Activated T-cell treated with anti-CD3 and anti-CD28 coated beads, Interleukin-2, amount 50 U/mL, for 72 hours (primary cell): ENCODE results near the gene LMBR1. TPM values are rescaled to one million over a fixed set of nuclear protein-coding genes. Genes with fewer than 3 reads are reported as not detected.
"Not testable (repeated sequence)": the region's sequence is repeated elsewhere in the genome, so short reads cannot be mapped to it uniquely, and the experiment has no call there.

Experiments used
- ATAC-seq, 2 donors: fragments of 150-1000 bp; cut with Tn5 transposase; replicated peaks in 1 of 2; 2 replicates each; pipeline ENCODE4 v1.10.0; 2021; ENCODE audit warnings: moderate library complexity in 2 of 2, mild to moderate bottlenecking in 1 of 2
- DNase-seq, 2 donors: peaks; one replicate each; pipeline ENCODE4 v3.0.0; 2021 to 2022; ENCODE audit warnings: mixed read lengths in 1 of 2
- H3K27ac Mint-ChIP-seq: one replicate; pipeline ENCODE4 v1.8.0; 2022; ENCODE audit warnings: mild to moderate bottlenecking, moderate library complexity, mixed read lengths
- H3K27me3 Mint-ChIP-seq: one replicate; pipeline ENCODE4 v1.8.0; 2022; ENCODE audit warnings: low read depth, mixed read lengths
- H3K36me3 Mint-ChIP-seq, 2 donors: one replicate each; pipeline ENCODE4 v1.8.0; 2022; ENCODE audit warnings: mixed read lengths in 2 of 2, mild to moderate bottlenecking in 1 of 2; ENCODE audit not compliant: insufficient read depth in 2 of 2
- H3K4me1 Mint-ChIP-seq: one replicate; pipeline ENCODE4 v1.8.0; 2022; ENCODE audit warnings: low read depth, mixed read lengths
- H3K4me3 Mint-ChIP-seq, 2 donors: one replicate each; pipeline ENCODE4 v1.8.0; 2022; ENCODE audit warnings: mild to moderate bottlenecking in 2 of 2, mixed read lengths in 2 of 2, moderate library complexity in 2 of 2
- H3K9me3 Mint-ChIP-seq, 2 donors: one replicate each; pipeline ENCODE4 v1.8.0; 2022; ENCODE audit warnings: mixed read lengths in 2 of 2
- total RNA-seq, 2 donors: library from RNA; stranded (reverse); gene quantifications; one replicate each; pipeline ENCODE4 v1.2.3, GENCODE V29; 2022

LMBR1 gene
- total RNA-seq, 2 donors from 2014 or later, result 88.2 to 88.6 TPM

DNA sequence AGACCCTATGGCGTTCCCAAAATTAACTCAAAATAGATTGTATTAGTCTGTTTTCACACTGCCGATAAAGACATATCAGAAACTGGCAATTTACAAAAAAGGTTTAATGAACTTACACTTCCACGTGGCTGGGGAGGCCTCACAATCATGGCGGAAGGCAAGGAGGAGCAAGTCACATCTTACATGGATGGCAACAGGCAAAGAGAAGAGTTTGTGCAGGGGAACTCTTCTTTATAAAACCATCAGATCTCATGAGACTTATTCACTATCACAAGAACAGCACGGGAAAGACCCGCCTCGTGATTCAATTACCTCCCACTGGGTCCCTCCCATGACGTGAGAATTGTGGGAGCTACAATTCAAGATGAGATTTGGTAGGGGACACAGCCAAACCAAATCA, 32.9 kb downstream of the LMBR1 start:
- not testable (repeated sequence) for ATAC-seq, DNase-seq, H3K27me3 Mint-ChIP-seq, H3K4me3 Mint-ChIP-seq, H3K27ac Mint-ChIP-seq, H3K4me1 Mint-ChIP-seq
- Mint-ChIP-seq H3K36me3 (peaks cover 28 to 69% of the 10 kb centered on the region in 2 donors), H3K9me3 (peaks cover 15 to 18% of the 10 kb centered on the region in 2 donors)

DNA sequence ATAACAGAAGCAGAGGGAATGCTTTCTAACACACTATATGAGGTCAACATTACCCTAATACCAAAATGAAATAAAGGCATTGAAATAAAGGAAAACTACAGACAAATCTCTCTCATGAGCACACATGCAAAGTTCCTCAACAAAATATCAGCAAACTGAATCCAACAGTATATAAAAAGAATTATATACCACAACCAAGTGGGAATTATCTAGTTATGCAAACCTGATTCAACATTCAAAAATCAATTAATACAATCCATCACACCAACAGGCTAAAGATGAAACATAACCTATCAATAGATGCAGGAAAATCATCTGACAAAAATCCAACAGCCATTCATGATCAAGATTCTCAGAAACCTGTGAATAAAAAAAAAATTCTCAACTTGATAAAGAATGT, 34.5 kb downstream of the LMBR1 start:
- Mint-ChIP-seq H3K27me3 (no peaks in the 10 kb centered on the region), H3K4me3 (no peak overlapping the region), H3K27ac (no peak overlapping the region), H3K4me1 (no peaks in the 10 kb centered on the region), H3K9me3 (peaks cover 19 to 23% of the 10 kb centered on the region in 2 donors), H3K36me3 (peaks cover 36 to 76% of the 10 kb centered on the region in 2 donors)
- DNase-seq (no peak), ATAC-seq (no peak)

DNA sequence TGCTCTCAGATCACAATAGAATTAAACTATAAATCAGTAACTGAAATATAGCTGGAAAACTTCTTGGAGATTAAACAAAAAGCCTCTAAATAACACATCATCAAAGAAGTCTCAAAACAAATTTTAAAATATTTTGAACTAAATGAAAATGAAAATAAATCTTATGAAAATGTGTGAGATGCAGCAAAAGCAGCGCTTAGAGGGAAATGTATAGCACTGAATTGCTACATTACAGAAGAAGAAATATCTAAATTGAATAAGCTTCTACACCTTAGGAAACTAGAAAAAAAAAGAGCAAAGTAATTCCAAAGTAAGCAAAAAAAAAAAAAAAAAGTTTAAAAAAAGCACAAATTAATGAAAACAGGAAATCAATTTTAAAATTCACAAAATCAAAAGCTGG, 35.2 kb downstream of the LMBR1 start:
- no peaks in the 10 kb centered on the region for H3K27me3 Mint-ChIP-seq
- H3K4me1 Mint-ChIP-seq, result no peaks in the 10 kb centered on the region
- DNase-seq (no peak), ATAC-seq (no peak)
- H3K27ac Mint-ChIP-seq, result no peak overlapping the region
- peaks cover 34 to 74% of the 10 kb centered on the region in 2 donors for H3K36me3 Mint-ChIP-seq
- H3K4me3 Mint-ChIP-seq, result no peak overlapping the region
- H3K9me3 Mint-ChIP-seq, result peaks cover 19 to 23% of the 10 kb centered on the region in 2 donors

DNA sequence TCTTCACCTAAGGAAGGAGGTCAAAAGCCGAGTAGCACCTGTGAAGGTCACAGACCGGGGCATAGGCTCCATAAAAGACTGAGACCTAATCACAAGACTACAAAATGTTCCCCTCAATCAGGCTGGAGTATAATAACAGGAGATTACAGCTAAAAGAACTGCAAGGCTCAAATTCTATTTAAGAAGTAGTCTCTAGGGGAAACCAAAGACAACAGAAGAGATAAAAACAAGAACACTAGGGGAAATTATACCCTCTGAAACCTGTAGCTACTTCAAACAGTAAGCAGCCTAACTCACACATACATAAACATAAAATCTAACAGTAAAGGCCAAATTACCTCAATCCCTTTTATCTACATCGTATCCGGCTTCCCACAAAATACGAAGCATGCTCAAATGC, 38.3 kb downstream of the LMBR1 start:
- DNase-seq (no peak), ATAC-seq (no peak)
- Mint-ChIP-seq H3K27me3 (no peaks in the 10 kb centered on the region), H3K9me3 (peaks cover 4 to 10% of the 10 kb centered on the region in 2 donors), H3K4me1 (no peaks in the 10 kb centered on the region), H3K27ac (peak overlapping the region; percentile 40), H3K36me3 (peaks cover 19 to 51% of the 10 kb centered on the region in 2 donors), H3K4me3 (no peak overlapping the region)

DNA sequence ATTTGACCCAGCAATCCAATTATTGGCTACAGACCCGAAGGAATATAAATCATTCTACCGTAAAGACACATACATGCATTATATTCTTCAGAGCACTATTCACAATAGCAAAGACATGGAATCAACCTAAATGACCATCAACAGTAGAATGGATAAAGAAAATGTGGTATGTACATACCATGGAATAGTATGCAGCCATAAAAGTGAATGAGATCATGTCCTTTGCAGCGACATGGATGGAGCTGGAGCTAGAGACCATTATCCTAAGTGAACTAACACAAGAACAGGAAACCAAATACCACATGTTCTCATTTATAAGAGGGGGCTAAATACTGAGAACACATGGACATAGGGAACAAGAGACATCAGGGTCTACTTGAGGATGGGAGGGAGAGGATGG, 44.0 kb downstream of the LMBR1 start:
- H3K27ac Mint-ChIP-seq, result no peak overlapping the region
- DNase-seq, result no peak
- peaks cover 0 to 2% of the 10 kb centered on the region in 2 donors for H3K9me3 Mint-ChIP-seq
- H3K4me1 Mint-ChIP-seq, result peaks cover 18% of the 10 kb centered on the region
- no peak for ATAC-seq
- H3K27me3 Mint-ChIP-seq, result no peaks in the 10 kb centered on the region
- no peak overlapping the region for H3K4me3 Mint-ChIP-seq
- peaks cover 5 to 7% of the 10 kb centered on the region in 2 donors for H3K36me3 Mint-ChIP-seq

- no peak overlapping the region for H3K4me3 Mint-ChIP-seq
- ATAC-seq (no peak), DNase-seq (no peak)
- H3K36me3 Mint-ChIP-seq, result peaks cover 3 to 5% of the 10 kb centered on the region in 2 donors
- no peaks in the 10 kb centered on the region for H3K27me3 Mint-ChIP-seq
- H3K27ac Mint-ChIP-seq, result no peak overlapping the region
- H3K9me3 Mint-ChIP-seq, result peaks cover 0 to 2% of the 10 kb centered on the region in 2 donors
- H3K4me1 Mint-ChIP-seq, result peaks cover 18% of the 10 kb centered on the region
Observed at GRCh38 chr7:156845379-156846101, 47.4 kb downstream of the LMBR1 start.

DNA sequence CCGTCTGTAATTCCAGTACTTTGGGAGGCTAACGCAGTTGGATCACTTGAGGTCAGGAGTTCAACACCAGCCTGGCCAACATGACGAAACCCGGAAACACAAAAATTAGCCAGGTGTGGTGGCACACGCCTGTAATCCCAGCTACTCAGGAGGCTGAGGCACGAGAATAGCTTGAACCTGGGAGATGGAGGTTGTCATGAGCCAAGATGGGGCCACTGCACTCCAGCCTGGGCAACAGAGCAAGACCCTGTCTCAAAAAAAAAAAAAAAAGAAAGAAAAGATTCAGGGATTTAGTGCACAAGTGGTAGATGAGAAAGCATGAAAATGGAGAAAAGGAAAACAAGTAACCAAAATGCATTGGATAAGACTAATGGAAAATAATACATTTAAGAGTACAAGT, 49.4 kb downstream of the LMBR1 start:
- H3K4me3 Mint-ChIP-seq, H3K27me3 Mint-ChIP-seq, DNase-seq: not testable (repeated sequence)

DNA sequence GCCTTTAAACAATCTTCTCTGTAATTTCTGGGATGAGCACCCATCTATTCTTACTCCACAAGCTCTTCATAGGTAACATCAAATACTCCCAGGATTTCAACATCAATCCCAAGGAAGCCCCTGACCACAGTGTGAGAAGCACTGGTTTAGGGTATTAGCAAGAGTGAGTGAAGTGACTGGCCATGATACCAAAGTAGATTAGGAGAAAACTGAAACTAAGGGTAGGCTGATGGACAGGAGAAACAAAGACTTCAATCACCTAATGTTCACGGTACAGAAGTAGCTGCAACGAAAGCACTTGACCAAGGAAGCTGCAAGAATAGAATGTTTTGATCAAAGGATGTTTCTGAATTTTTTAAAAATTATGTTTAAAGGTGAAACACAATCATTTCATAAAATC, 49.8 kb downstream of the LMBR1 start:
- ATAC-seq (no peak), DNase-seq (no peak)
- Mint-ChIP-seq H3K4me1 (peaks cover 23% of the 10 kb centered on the region), H3K27ac (no peak overlapping the region), H3K9me3 (peaks cover 0 to 2% of the 10 kb centered on the region in 2 donors), H3K36me3 (peaks cover 3 to 5% of the 10 kb centered on the region in 2 donors), H3K4me3 (no peak overlapping the region), H3K27me3 (no peaks in the 10 kb centered on the region)

More for the DNA sequence above, 49.4 kb downstream of the LMBR1 start:
- not testable (repeated sequence) for ATAC-seq, H3K36me3 Mint-ChIP-seq, H3K9me3 Mint-ChIP-seq, H3K27ac Mint-ChIP-seq
- H3K4me1 Mint-ChIP-seq, result peaks cover 23% of the 10 kb centered on the region

DNA sequence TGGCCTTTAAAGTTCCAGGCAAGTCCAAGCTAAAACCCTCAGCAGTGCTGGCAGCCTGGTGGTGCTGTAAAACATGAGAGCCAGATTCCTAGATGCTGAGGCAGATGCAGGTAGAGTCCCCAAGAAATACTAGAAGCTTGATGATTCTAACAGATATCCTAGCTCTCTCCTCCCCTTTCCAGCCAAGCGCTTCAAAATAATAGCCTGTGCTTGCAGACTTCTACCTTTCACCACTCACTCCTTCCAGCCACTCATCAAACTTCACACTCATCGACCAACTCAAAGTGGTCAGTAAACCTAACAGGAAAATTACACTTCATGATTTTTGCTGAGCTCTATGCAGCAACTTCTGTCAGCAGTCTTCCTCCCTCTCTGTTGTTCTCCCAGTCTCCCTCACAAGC, 50.2 kb downstream of the LMBR1 start:
- Mint-ChIP-seq H3K36me3 (peaks cover 3 to 5% of the 10 kb centered on the region in 2 donors), H3K4me3 (no peak overlapping the region), H3K27me3 (no peaks in the 10 kb centered on the region), H3K4me1 (peaks cover 19% of the 10 kb centered on the region), H3K27ac (no peak overlapping the region), H3K9me3 (peaks cover 0 to 2% of the 10 kb centered on the region in 2 donors)
- DNase-seq, result no peak
- ATAC-seq, result no peak

DNA sequence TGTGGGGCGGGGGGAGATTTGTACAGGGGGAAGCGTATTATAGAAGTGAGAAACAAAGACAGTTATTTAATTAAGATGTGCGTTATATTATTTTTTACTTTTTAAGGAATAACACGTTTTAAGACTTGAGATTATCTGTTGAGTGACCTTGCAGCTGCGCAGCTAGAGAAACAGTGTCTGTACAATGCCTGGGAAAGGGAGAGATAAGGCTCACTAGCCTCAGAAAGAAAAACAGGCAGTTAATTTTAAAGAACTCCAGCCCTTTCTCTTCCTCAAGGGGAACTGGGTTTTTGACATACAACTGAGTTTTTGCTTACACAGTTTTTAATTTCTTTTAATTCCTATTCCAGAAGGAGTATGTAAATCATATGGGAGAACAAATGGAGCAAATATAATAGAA, 50.7 kb downstream of the LMBR1 start:
- H3K36me3 Mint-ChIP-seq, result peaks cover 3 to 5% of the 10 kb centered on the region in 2 donors
- no peaks in the 10 kb centered on the region for H3K27me3 Mint-ChIP-seq
- H3K9me3 Mint-ChIP-seq, result peaks cover 0 to 2% of the 10 kb centered on the region in 2 donors

GRCh38 chr7:156841497-156841896, 51.5 kb downstream of the LMBR1 start:
- peaks cover 3 to 5% of the 10 kb centered on the region in 2 donors for H3K36me3 Mint-ChIP-seq
- no peaks in the 10 kb centered on the region for H3K27me3 Mint-ChIP-seq
- DNase-seq, result no peak
- peaks cover 0 to 2% of the 10 kb centered on the region in 2 donors for H3K9me3 Mint-ChIP-seq
- H3K27ac Mint-ChIP-seq, result no peak overlapping the region
- H3K4me1 Mint-ChIP-seq, result peaks cover 12% of the 10 kb centered on the region
- H3K4me3 Mint-ChIP-seq, result no peak overlapping the region
- no peak for ATAC-seq

More for the DNA sequence above, 50.7 kb downstream of the LMBR1 start:
- no peak for ATAC-seq
- no peak for DNase-seq
- Mint-ChIP-seq H3K27ac (no peak overlapping the region), H3K4me1 (peaks cover 15% of the 10 kb centered on the region), H3K4me3 (no peak overlapping the region)

DNA sequence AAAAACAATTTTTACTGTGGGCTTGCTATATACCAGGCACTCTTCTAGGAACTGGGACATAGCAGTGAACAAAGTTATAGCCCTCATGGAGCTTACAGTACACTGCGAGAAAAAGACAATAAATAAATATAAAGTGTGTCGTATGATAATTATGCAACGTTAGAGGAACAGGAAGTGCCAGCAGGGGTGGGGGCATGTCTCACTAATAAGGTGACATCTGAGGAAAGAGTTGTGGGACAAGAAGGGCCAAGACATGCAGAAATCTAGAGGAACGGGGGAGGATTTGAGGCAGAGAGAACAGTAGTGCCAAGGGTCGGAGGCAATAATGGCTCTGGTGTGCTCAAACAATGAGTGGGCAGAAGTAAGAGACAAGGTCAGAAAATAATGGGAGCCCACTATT, 52.8 kb downstream of the LMBR1 start:
- ATAC-seq, result no peak
- peaks cover 5% of the 10 kb centered on the region for H3K4me1 Mint-ChIP-seq
- peaks cover 0 to 2% of the 10 kb centered on the region in 2 donors for H3K9me3 Mint-ChIP-seq
- H3K27me3 Mint-ChIP-seq, result no peaks in the 10 kb centered on the region
- peaks cover 5 to 6% of the 10 kb centered on the region in 2 donors for H3K36me3 Mint-ChIP-seq
- DNase-seq, result no peak
- no peak overlapping the region for H3K27ac Mint-ChIP-seq
- H3K4me3 Mint-ChIP-seq, result no peak overlapping the region

- H3K9me3 Mint-ChIP-seq, result peaks cover 0 to 2% of the 10 kb centered on the region in 2 donors
- H3K4me3 Mint-ChIP-seq, result no peak overlapping the region
- no peak for ATAC-seq
- DNase-seq, result no peak
- no peak overlapping the region for H3K27ac Mint-ChIP-seq
- H3K27me3 Mint-ChIP-seq, result no peaks in the 10 kb centered on the region
- H3K4me1 Mint-ChIP-seq, result peaks cover 5% of the 10 kb centered on the region
- peaks cover 5 to 6% of the 10 kb centered on the region in 2 donors for H3K36me3 Mint-ChIP-seq
Observed at GRCh38 chr7:156836443-156836842, 56.5 kb downstream of the LMBR1 start.

- no peak for DNase-seq
- no peak for ATAC-seq
- Mint-ChIP-seq H3K4me1 (peaks cover under 1% of the 10 kb centered on the region), H3K27ac (no peak overlapping the region), H3K36me3 (peaks cover 3 to 5% of the 10 kb centered on the region in 2 donors), H3K4me3 (no peak overlapping the region), H3K27me3 (no peaks in the 10 kb centered on the region), H3K9me3 (no peaks in the 10 kb centered on the region)
Observed at GRCh38 chr7:156834462-156834861, 58.5 kb downstream of the LMBR1 start.
